Tibial artery (tissue), 4 donors: ENCODE results near the gene SPINT3.

Experiments used
- DNase-seq, 2 donors: peaks; one replicate each; pipeline ENCODE4 v3.0.0-alpha.2; 2019
- H3K27ac ChIP-seq, 2 donors: fragments of 200-600 bp; sonication (generic) in 1 of 2; 1 replicate in 1 of 2; 2 replicates in 1 of 2; pipeline ENCODE4 v1.5.1; 2018 to 2019; ENCODE audit warnings: mild to moderate bottlenecking in 1 of 2
- H3K27me3 ChIP-seq, 2 donors: fragments of 200-600 bp; sonication (generic) in 1 of 2; one replicate each; pipeline versions ENCODE4 v1.5.1 to v1.6.0; 2016 to 2019
- H3K36me3 ChIP-seq, 3 donors: fragments of 200-600 bp; sonication (generic) in 2 of 3; one replicate each; pipeline ENCODE4 v1.5.1; 2016 to 2019; ENCODE audit warnings: mild to moderate bottlenecking in 2 of 3
- H3K4me1 ChIP-seq, 4 donors: fragments of 200-600 bp; sonication (generic) in 2 of 4; 1 replicate in 3 of 4; 2 replicates in 1 of 4; pipeline ENCODE4 v1.5.1; 2016 to 2019
- H3K4me3 ChIP-seq, 2 donors: fragments of 200-600 bp; sonication (generic) in 1 of 2; 1 replicate in 1 of 2; 2 replicates in 1 of 2; pipeline ENCODE4 v1.5.1; 2018 to 2019; ENCODE audit warnings: mild to moderate bottlenecking in 2 of 2
- H3K9me3 ChIP-seq, 3 donors: fragments of 200-600 bp; sonication (generic) in 1 of 3; one replicate each; pipeline ENCODE4 v1.5.1; 2016 to 2019
- intact Hi-C: fragments of 100-400 bp; cut with DNase I; formaldehyde crosslinking; loops from one replicate; pipeline ENCODE4 v1.15.0; 2023; ENCODE audit warnings: low total_unique reads
- TF ChIP-seq, protein P1 (sequence below), 2 experiments: fragments of 200-600 bp in 1 of 2; fragments of 450-650 bp in 1 of 2; IDR thresholded peaks; one replicate each; pipeline ENCODE4 v1.5.1; 2017 to 2019; ENCODE audit warnings: antibody characterized with exemption in 2 of 2, mild to moderate bottlenecking in 1 of 2, moderate library complexity in 1 of 2

Gene SPINT3, protein sequence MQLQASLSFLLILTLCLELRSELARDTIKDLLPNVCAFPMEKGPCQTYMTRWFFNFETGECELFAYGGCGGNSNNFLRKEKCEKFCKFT

DNA sequence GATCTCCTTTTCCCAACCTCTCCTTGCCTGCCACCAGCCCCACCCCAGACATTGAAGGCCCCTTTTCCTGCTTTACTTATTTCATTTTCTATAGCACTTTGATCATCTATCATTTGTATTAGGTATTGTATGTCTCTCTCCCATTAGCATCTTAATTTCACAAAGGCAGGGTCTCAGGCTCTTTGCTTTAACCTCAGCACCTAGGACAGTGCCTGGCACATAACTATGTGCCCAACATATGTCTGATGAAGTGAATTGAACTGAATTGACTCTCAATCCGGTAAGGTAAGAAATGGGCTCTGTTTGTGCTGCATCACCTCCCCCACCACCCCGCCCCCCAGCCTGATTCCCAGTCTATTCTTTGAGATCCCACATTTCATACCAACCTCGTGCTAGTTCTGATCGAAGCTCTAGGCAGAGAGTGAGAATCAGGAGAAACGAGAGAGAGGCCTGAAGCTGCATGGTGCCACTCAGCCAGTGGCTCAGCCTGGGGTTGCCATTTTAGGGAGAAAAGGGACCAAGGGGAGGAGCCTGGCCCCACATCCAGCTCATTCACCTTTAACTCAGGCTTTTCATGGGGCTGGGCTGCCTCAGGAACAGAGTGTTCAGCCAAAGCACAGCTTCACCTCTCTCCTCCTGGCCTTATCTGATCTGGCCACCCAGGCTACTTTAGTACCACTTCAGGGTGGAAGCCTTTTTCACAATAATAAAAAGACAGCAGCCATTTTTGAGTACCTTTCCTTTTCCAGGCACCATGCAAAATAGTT lies at the start of gene SPINT3:
Gene SPINT3, minus strand, starts transcription at position 476 of the 767 bp plus-strand sequence. Its CDS starts 14 bp downstream, at position 462.
- Histone ChIP-seq H3K4me3 (no peak within 1 kb of the TSS), H3K9me3 (no peaks in the 10 kb centered on the region), H3K27ac (no peak within 1 kb of the TSS), H3K4me1 (no peaks in the 10 kb centered on the region), H3K36me3 (no peaks in the 10 kb centered on the region), H3K27me3 (no peaks in the 10 kb centered on the region)
- TF ChIP-seq, protein P1, sequence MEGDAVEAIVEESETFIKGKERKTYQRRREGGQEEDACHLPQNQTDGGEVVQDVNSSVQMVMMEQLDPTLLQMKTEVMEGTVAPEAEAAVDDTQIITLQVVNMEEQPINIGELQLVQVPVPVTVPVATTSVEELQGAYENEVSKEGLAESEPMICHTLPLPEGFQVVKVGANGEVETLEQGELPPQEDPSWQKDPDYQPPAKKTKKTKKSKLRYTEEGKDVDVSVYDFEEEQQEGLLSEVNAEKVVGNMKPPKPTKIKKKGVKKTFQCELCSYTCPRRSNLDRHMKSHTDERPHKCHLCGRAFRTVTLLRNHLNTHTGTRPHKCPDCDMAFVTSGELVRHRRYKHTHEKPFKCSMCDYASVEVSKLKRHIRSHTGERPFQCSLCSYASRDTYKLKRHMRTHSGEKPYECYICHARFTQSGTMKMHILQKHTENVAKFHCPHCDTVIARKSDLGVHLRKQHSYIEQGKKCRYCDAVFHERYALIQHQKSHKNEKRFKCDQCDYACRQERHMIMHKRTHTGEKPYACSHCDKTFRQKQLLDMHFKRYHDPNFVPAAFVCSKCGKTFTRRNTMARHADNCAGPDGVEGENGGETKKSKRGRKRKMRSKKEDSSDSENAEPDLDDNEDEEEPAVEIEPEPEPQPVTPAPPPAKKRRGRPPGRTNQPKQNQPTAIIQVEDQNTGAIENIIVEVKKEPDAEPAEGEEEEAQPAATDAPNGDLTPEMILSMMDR (IDR thresholded peaks at IDR 0.05) = no peak
- DNase-seq = no peak
- intact Hi-C loops = no loop called here

DNA sequence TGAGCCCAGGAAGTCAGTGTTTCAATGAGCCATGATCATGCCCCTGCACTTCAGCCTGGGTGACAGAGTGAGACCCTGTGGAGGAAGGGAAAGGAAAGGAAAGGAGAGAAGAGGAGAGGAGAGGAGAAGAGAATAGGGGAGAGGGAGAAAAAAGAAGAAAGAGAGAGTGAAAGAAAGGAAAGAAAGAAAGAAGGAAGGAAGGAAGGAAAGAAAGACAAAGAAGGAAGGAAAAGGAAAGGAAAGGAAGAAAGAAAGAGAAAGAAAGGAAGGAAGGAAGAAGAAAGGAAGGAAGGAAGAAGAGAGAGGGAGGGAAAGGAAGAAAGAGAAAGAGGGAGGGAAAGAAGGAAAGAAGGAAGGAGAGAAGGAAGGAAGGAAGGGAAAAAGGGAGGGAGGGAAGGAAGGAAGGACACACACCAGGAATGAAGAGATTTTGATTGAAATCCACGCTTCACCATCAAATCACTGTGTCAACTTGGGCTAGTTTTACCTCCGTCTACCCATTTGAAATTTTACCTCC lies 49.4 kb upstream of the SPINT3 start:
- no peak for DNase-seq
- Histone ChIP-seq H3K4me3 (no peak overlapping the region), H3K4me1 (no peaks in the 10 kb centered on the region), H3K9me3 (no peaks in the 10 kb centered on the region), H3K27ac (no peak overlapping the region), H3K36me3 (no peaks in the 10 kb centered on the region), H3K27me3 (no peaks in the 10 kb centered on the region)
- TF ChIP-seq, protein P1 (IDR thresholded peaks at IDR 0.05) = no peak
- intact Hi-C loops = no loop called here

DNA sequence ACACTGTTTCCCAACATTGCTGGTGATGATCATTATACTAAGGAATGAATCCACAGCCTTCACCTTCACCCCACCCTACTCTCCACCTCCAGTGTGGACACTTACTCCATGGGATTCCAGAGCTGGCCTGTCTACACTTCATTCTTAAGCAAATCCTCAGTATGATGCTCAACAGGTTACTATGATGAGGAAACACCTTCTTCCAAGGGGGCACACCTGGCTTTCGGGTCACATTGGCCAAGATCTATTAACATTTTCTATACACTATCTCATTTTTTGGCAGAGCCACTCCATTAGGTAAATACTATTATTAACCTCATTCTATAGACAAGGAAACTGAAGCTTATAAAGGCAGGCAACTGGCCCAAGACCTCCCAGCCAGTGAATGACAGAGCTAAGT lies 39.8 kb upstream of the SPINT3 start:
- DNase-seq = no peak
- intact Hi-C loops = no loop called here
- Histone ChIP-seq H3K9me3 (no peaks in the 10 kb centered on the region), H3K4me1 (no peaks in the 10 kb centered on the region), H3K27me3 (no peaks in the 10 kb centered on the region), H3K4me3 (no peak overlapping the region), H3K27ac (no peak overlapping the region), H3K36me3 (no peaks in the 10 kb centered on the region)
- TF ChIP-seq, protein P1 (IDR thresholded peaks at IDR 0.05) = no peak

DNA sequence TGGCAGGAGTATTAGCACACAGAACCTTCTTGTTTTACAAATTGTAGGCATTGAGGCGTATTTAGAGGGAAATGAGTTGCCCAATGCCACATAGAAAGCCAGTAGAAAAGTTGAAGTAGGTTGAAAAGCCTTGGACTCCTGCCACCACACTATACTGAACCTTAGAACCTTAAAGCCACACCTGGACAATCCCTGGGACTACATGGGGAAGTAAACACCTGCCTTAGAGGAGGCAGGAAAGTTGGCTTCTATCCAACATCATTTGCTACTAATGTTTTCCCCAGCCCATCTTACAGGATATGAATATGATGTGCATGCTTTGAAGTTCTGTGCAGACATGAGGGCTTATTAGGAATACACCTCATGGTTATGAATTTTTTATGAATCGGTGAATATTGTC lies 37.0 kb upstream of the SPINT3 start:
- no peak for DNase-seq
- Histone ChIP-seq H3K9me3 (no peaks in the 10 kb centered on the region), H3K27me3 (peaks cover 0 to 2% of the 10 kb centered on the region in 2 donors), H3K4me3 (no peak overlapping the region), H3K36me3 (no peaks in the 10 kb centered on the region), H3K4me1 (no peaks in the 10 kb centered on the region), H3K27ac (no peak overlapping the region)
- TF ChIP-seq, protein P1 (IDR thresholded peaks at IDR 0.05) = no peak
- intact Hi-C loops = no loop called here

DNA sequence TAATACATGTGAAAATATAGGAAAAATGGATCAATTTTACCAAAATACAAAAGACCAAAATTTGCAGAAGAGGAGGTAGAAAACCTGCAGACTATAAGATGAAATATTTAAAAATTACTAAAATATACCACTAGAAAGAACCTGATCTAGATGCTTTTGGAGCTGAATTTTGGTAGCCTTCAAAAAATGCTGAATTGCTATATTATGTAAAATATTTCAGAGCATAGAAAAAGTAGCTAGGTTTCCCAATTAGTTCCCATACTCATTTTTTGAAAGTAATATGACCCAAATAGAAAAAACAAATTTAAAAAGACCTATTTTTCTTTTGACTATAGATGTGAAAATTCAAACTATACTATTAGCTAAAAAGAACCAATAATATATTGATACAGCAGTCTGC lies 35.3 kb upstream of the SPINT3 start:
- H3K4me3 ChIP-seq = no peak overlapping the region
- DNase-seq = no peak
- no peak overlapping the region for H3K27ac ChIP-seq
- TF ChIP-seq, protein P1 (IDR thresholded peaks at IDR 0.05) = no peak
- intact Hi-C loops = no loop called here
- H3K36me3 ChIP-seq = no peaks in the 10 kb centered on the region
- H3K4me1 ChIP-seq = no peaks in the 10 kb centered on the region
- H3K9me3 ChIP-seq = no peaks in the 10 kb centered on the region
- H3K27me3 ChIP-seq = peaks cover 0 to 2% of the 10 kb centered on the region in 2 donors
